Liver (tissue), 9 donors: Measurements from ENCODE around the gene INHBB. TPM values are rescaled to one million over a fixed set of nuclear protein-coding genes. Genes with fewer than 3 reads are reported as not detected.

ENCODE experiments used
- DNase-seq: peaks from one replicate; pipeline ENCODE4 v3.0.0-alpha.2; 2017; ENCODE audit warnings: low spot score
- H3K27ac ChIP-seq, 2 donors: one replicate each; pipeline ENCODE4 v1.7.0; 2013; ENCODE audit warnings: inconsistent platforms in 2 of 2, low read length in 2 of 2, control low read depth in 1 of 2, low read depth in 1 of 2, mild to moderate bottlenecking in 1 of 2
- H3K27me3 ChIP-seq, 4 donors: one replicate each; pipeline versions ENCODE4 v1.6.1 to v1.7.0; 2013; ENCODE audit warnings: low read length in 3 of 4, inconsistent platforms in 1 of 4, mild to moderate bottlenecking in 1 of 4, moderate library complexity in 1 of 4; ENCODE audit not compliant: control insufficient read depth in 4 of 4, insufficient read depth in 4 of 4
- H3K36me3 ChIP-seq, 4 donors: one replicate each; pipeline versions ENCODE4 v1.6.1 to v1.7.0; 2013; ENCODE audit warnings: low read length in 3 of 4, mild to moderate bottlenecking in 3 of 4, low read depth in 1 of 4, moderate library complexity in 1 of 4; ENCODE audit not compliant: control insufficient read depth in 4 of 4, insufficient read depth in 3 of 4
- H3K4me1 ChIP-seq, 4 donors: one replicate each; pipeline versions ENCODE4 v1.6.1 to v1.7.0; 2013; ENCODE audit warnings: low read length in 3 of 4, mild to moderate bottlenecking in 3 of 4, moderate library complexity in 1 of 4; ENCODE audit not compliant: control insufficient read depth in 4 of 4, insufficient read depth in 4 of 4
- H3K4me3 ChIP-seq, 3 donors: one replicate each; pipeline versions ENCODE4 v1.6.1 to v1.7.0; 2013; ENCODE audit warnings: low read length in 3 of 3, control low read depth in 1 of 3, low read depth in 1 of 3, mild to moderate bottlenecking in 1 of 3
- H3K9ac ChIP-seq, 2 donors: one replicate each; pipeline ENCODE4 v1.7.0; 2013; ENCODE audit warnings: low read length in 2 of 2, mild to moderate bottlenecking in 2 of 2, moderate library complexity in 2 of 2, control low read depth in 1 of 2, low read depth in 1 of 2
- H3K9me3 ChIP-seq, 4 donors: one replicate each; pipeline versions ENCODE4 v1.6.1 to v1.7.0; 2013; ENCODE audit warnings: low read length in 3 of 4; ENCODE audit not compliant: control insufficient read depth in 4 of 4
- CTCF ChIP-seq: fragments of 150-350 bp; IDR thresholded peaks from 2 replicates; pipeline ENCODE4 v1.5.1; 2017; ENCODE audit warnings: improper control_type of control experiment, low read depth, low read length; ENCODE audit not compliant: missing input control
- EGR1 ChIP-seq, 2 donors: IDR thresholded peaks; 2 replicates each; pipeline ENCODE4 v1.6.1; 2016 to 2018; ENCODE audit warnings: antibody characterized with exemption in 2 of 2, low read depth in 2 of 2
- FOXA1 ChIP-seq: IDR thresholded peaks from 2 replicates; pipeline ENCODE4 v1.6.1; 2016; ENCODE audit warnings: antibody characterized with exemption
- FOXA2 ChIP-seq: IDR thresholded peaks from 2 replicates; pipeline ENCODE4 v1.6.1; 2016; ENCODE audit warnings: antibody characterized with exemption
- GABPA ChIP-seq, 2 donors: IDR thresholded peaks in 1 of 2; conservative IDR thresholded peaks in 1 of 2; 2 replicates each; pipeline ENCODE4 v1.6.1; 2016; ENCODE audit warnings: antibody characterized with exemption in 2 of 2, mild to moderate bottlenecking in 1 of 2, moderate library complexity in 1 of 2
- HNF4A ChIP-seq, 2 donors: conservative IDR thresholded peaks; 2 replicates each; pipeline ENCODE4 v1.6.1; 2016; ENCODE audit warnings: antibody characterized with exemption in 2 of 2, mild to moderate bottlenecking in 2 of 2
- HNF4G ChIP-seq: IDR thresholded peaks from 2 replicates; pipeline ENCODE4 v1.6.1; 2016; ENCODE audit warnings: antibody characterized with exemption
- JUND ChIP-seq, 2 donors: IDR thresholded peaks; 2 replicates each; pipeline ENCODE4 v1.6.1; 2016; ENCODE audit warnings: antibody characterized with exemption in 2 of 2
- NR2F2 ChIP-seq: IDR thresholded peaks from 2 replicates; pipeline ENCODE4 v1.6.1; 2016; ENCODE audit warnings: antibody characterized with exemption
- RAD21 ChIP-seq, 2 donors: IDR thresholded peaks; 2 replicates each; pipeline ENCODE4 v1.6.1; 2016; ENCODE audit warnings: antibody characterized with exemption in 2 of 2, mild to moderate bottlenecking in 2 of 2
- REST ChIP-seq: IDR thresholded peaks from 2 replicates; pipeline ENCODE4 v1.6.1; 2016; ENCODE audit warnings: antibody characterized with exemption, mild to moderate bottlenecking
- RXRA ChIP-seq, 2 donors: IDR thresholded peaks; 2 replicates each; pipeline ENCODE4 v1.6.1; 2017 to 2018; ENCODE audit warnings: antibody characterized with exemption in 2 of 2, mild to moderate bottlenecking in 1 of 2
- SP1 ChIP-seq: IDR thresholded peaks from 2 replicates; pipeline ENCODE4 v1.6.1; 2018; ENCODE audit warnings: antibody characterized with exemption, mild to moderate bottlenecking
- TAF1 ChIP-seq: conservative IDR thresholded peaks from 2 replicates; pipeline ENCODE4 v1.6.1; 2016; ENCODE audit warnings: antibody characterized with exemption, mild to moderate bottlenecking
- YY1 ChIP-seq: IDR thresholded peaks from 2 replicates; pipeline ENCODE4 v1.6.1; 2016; ENCODE audit warnings: antibody characterized with exemption, mild to moderate bottlenecking
- ZBTB33 ChIP-seq: IDR thresholded peaks from 2 replicates; pipeline ENCODE4 v1.6.1; 2016; ENCODE audit warnings: antibody characterized with exemption
- WGBS: extraction: QIAGEN DNeasy Blood & Tissue Kit; methylation state at CpG from one replicate; pipeline ENCODE4 v1.1.7; 2013; 5-methylcytosine and 5-hydroxymethylcytosine counted together
- polyA plus RNA-seq, 2 donors: library from polyadenylated mRNA; stranded (reverse) in 1 of 2; unstranded in 1 of 2; fragments of 200-250 nt in 1 of 2; fragments of >200 nt in 1 of 2; fragmentation: Nextera tagmentation in 1 of 2; extraction: Ambion mirVana in 1 of 2; gene quantifications; one replicate each; pipeline versions ENCODE4 v1.2.1 to v1.2.3, GENCODE V29; 2013 to 2015
- total RNA-seq, 2 donors: library from RNA; depleted of rRNA; stranded (reverse); fragments of >200 nt; gene quantifications; one replicate each; pipeline ENCODE4 v1.2.3, GENCODE V29; 2014
- TF ChIP-seq, protein P1 (sequence below): IDR thresholded peaks from 2 replicates; pipeline ENCODE4 v1.6.1; 2016; ENCODE audit warnings: antibody characterized with exemption
- TF ChIP-seq, protein P2 (sequence below): IDR thresholded peaks from 2 replicates; pipeline ENCODE4 v1.6.1; 2016; ENCODE audit warnings: antibody characterized with exemption
- donor health status: healthy.
- donor health status: healthy.
- donor health status: healthy.
- donor health status: healthy.
- donor health status: healthy.

INHBB gene
- total and polyA plus RNA-seq, 4 donors, result 0.36 to 7.4 (median 2.1) TPM

DNA sequence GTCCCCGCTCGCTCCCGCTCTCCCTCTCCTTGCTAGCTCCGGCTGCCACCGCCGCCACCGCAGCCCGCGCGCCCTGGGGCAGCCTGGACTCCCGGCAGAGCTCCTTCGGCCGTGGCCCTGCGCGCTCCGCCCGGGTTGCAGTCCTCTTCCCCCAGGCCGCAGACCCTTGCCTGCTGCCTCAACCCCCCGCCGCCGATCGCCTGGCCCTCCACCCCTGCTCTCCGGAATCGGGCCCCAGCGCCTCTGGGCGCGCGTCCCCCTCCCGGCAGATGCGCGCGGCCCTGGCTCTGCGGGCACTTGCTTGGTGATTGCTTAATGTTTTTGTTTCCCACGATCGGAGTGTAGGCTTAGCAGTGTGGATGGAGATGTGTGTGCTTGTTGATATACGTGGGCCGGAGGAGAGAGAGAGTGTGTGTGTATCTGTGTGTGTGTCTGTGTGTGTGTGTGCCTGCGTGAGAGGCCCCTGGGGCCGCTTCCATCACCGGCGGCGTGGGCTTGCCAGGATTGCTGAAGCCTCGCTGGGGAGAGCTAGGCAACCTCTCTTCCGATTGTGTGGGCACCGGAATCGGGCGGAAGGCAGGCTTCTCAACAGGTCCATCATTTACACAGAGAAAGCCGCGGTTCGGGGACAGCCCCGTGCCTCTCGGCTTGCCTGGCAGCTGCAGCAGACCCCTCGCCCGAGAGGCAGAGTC, 877 bp downstream of the INHBB start:
- Histone ChIP-seq H3K36me3 (peaks cover 0 to 13% (median 2%) of the 10 kb centered on the region in 4 donors), H3K9ac (peak overlapping the region; percentile 5 to 60), H3K4me1 (peaks cover 9 to 46% (median 32%) of the 10 kb centered on the region in 4 donors), H3K27me3 (peaks cover 0 to 3% (median 0%) of the 10 kb centered on the region in 4 donors), H3K9me3 (no peaks in the 10 kb centered on the region), H3K4me3 (peak overlapping the region; percentile 32 to 63 (median 62)), H3K27ac (peak overlapping the region; percentile 69 to 79)
- no peak for DNase-seq
- TF ChIP-seq REST (no peak), HNF4A (conservative IDR thresholded peaks at IDR 0.05) (no peak), EGR1 (IDR thresholded peaks at IDR 0.05; ENCODE audit: low read depth in 2 of 2) (no peak), YY1 (no peak), CTCF (no peak), RAD21 (IDR thresholded peaks at IDR 0.05) (no peak), FOXA2 (no peak), GABPA (IDR thresholded peaks at IDR 0.05 in 1 of 2, conservative IDR thresholded peaks at IDR 0.05 in 1 of 2) (no peak), JUND (IDR thresholded peaks at IDR 0.05) (no peak), TAF1 (no peak), FOXA1 (no peak), HNF4G (no peak), ZBTB33 (no peak), RXRA (IDR thresholded peaks at IDR 0.05) (no peak), NR2F2 (no peak), SP1 (no peak)
- TF ChIP-seq, protein P1, sequence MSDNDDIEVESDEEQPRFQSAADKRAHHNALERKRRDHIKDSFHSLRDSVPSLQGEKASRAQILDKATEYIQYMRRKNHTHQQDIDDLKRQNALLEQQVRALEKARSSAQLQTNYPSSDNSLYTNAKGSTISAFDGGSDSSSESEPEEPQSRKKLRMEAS, result no peak
- TF ChIP-seq, protein P2, sequence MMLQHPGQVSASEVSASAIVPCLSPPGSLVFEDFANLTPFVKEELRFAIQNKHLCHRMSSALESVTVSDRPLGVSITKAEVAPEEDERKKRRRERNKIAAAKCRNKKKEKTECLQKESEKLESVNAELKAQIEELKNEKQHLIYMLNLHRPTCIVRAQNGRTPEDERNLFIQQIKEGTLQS, result no peak
- 1% methylated on average over 54 of the region's 54 CpGs for WGBS
